HG02759 (cell line): ENCODE measurements around the gene PLXDC2.
"Not testable (repeated sequence)": the region's sequence is repeated elsewhere in the genome, so short reads cannot be mapped to it uniquely, and the experiment has no call there.

ENCODE experiments used
- ATAC-seq: cut with Tn5 transposase; IDR thresholded peaks from one replicate; pipeline ENCODE4 v1.9.1; 2021; ENCODE audit warnings: mild to moderate bottlenecking, moderate library complexity; ENCODE audit not compliant: unreplicated experiment

PLXDC2 gene

GRCh38 chr10:19970717-19971116 lies 154.5 kb downstream of the PLXDC2 start:
- ATAC-seq: no peak

- no peak for ATAC-seq
These were observed 155.3 kb downstream of the PLXDC2 start for GRCh38 chr10:19971343-19972052.

GRCh38 chr10:19974138-19974537 lies 157.9 kb downstream of the PLXDC2 start:
- no peak for ATAC-seq

- no peak for ATAC-seq
These were observed 158.3 kb downstream of the PLXDC2 start for GRCh38 chr10:19974554-19974953.

- no peak for ATAC-seq
These were observed 160.9 kb downstream of the PLXDC2 start for GRCh38 chr10:19977097-19977521.

GRCh38 chr10:19979628-19980027 lies 163.4 kb downstream of the PLXDC2 start:
- ATAC-seq: no peak

- ATAC-seq: no peak
These were observed 167.8 kb downstream of the PLXDC2 start for GRCh38 chr10:19983880-19984565.

- no peak for ATAC-seq
These were observed 169.5 kb downstream of the PLXDC2 start for GRCh38 chr10:19985745-19986144.

- no peak for ATAC-seq
These were observed 170.4 kb downstream of the PLXDC2 start for GRCh38 chr10:19986591-19986990.

GRCh38 chr10:19987931-19988330 lies 171.7 kb downstream of the PLXDC2 start:
- no peak for ATAC-seq

- peak; percentile 60 for ATAC-seq
These were observed 177.6 kb downstream of the PLXDC2 start for GRCh38 chr10:19993714-19994315.

- ATAC-seq: no peak
These were observed 182.2 kb downstream of the PLXDC2 start for GRCh38 chr10:19998482-19998881.

GRCh38 chr10:19999431-19999830 lies 183.2 kb downstream of the PLXDC2 start:
- ATAC-seq: no peak

GRCh38 chr10:20002026-20002425 lies 185.8 kb downstream of the PLXDC2 start:
- not testable (repeated sequence) for ATAC-seq

GRCh38 chr10:20002657-20003056 lies 186.4 kb downstream of the PLXDC2 start:
- no peak for ATAC-seq

- ATAC-seq: peak; percentile 47
These were observed 187.9 kb downstream of the PLXDC2 start for GRCh38 chr10:20004087-20004523.

- ATAC-seq: no peak
These were observed 189.4 kb downstream of the PLXDC2 start for GRCh38 chr10:20005638-20006037.

GRCh38 chr10:20006169-20006870 lies 190.1 kb downstream of the PLXDC2 start:
- ATAC-seq: no peak

- no peak for ATAC-seq
These were observed 191.2 kb downstream of the PLXDC2 start for GRCh38 chr10:20007426-20007825.

- no peak for ATAC-seq
These were observed 197.9 kb downstream of the PLXDC2 start for GRCh38 chr10:20013991-20014750.

GRCh38 chr10:20017961-20018360 lies 201.7 kb downstream of the PLXDC2 start:
- no peak for ATAC-seq
